BE2C (cell line): ENCODE measurements around the gene PRKCH.

Experiments
- DNase-seq: peaks from one replicate; pipeline ENCODE4 v3.0.0-alpha.2; 2020
- H3K27me3 ChIP-seq: fragments of 250-450 bp; sonication (Bioruptor Pico); 2 replicates; pipeline ENCODE4 v1.5.1; 2020; ENCODE audit warnings: mild to moderate bottlenecking
- H3K36me3 ChIP-seq: fragments of 250-450 bp; sonication (Bioruptor Pico); 2 replicates; pipeline ENCODE4 v1.5.1; 2020; ENCODE audit warnings: mild to moderate bottlenecking
- H3K4me1 ChIP-seq: fragments of 250-450 bp; sonication (Bioruptor Pico); 2 replicates; pipeline ENCODE4 v1.5.1; 2020
- H3K4me3 ChIP-seq: 2 replicates; pipeline ENCODE4 v1.5.1; 2011; ENCODE audit warnings: low read depth, low read length
- H3K9me3 ChIP-seq: fragments of 250-450 bp; sonication (Bioruptor Pico); 2 replicates; pipeline ENCODE4 v1.5.1; 2020
- CTCF ChIP-seq: IDR thresholded peaks from 2 replicates; pipeline ENCODE4 v1.5.1; 2012; ENCODE audit warnings: mild to moderate bottlenecking, low read depth, low read length

PRKCH gene

GRCh38 chr14:61498811-61499210 is 177.4 kb downstream of the PRKCH start:
- H3K9me3 ChIP-seq, result no peaks in the 10 kb centered on the region
- no peaks in the 10 kb centered on the region for H3K36me3 ChIP-seq
- no peaks in the 10 kb centered on the region for H3K4me1 ChIP-seq
- no peak for DNase-seq
- no peak for TF ChIP-seq CTCF
- H3K27me3 ChIP-seq, result no peaks in the 10 kb centered on the region
- H3K4me3 ChIP-seq, result no peak overlapping the region

- Histone ChIP-seq H3K4me1 (no peaks in the 10 kb centered on the region), H3K27me3 (no peaks in the 10 kb centered on the region), H3K9me3 (no peaks in the 10 kb centered on the region), H3K36me3 (no peaks in the 10 kb centered on the region), H3K4me3 (no peak overlapping the region)
- no peak for TF ChIP-seq CTCF
- no peak for DNase-seq
These were observed 178.6 kb downstream of the PRKCH start for GRCh38 chr14:61499991-61500390.

- Histone ChIP-seq H3K4me1 (no peaks in the 10 kb centered on the region), H3K4me3 (no peak overlapping the region), H3K36me3 (no peaks in the 10 kb centered on the region), H3K9me3 (no peaks in the 10 kb centered on the region), H3K27me3 (no peaks in the 10 kb centered on the region)
- TF ChIP-seq CTCF, result no peak
- no peak for DNase-seq
These were observed 180.5 kb downstream of the PRKCH start for GRCh38 chr14:61501714-61502458.

- H3K9me3 ChIP-seq, result no peaks in the 10 kb centered on the region
- no peaks in the 10 kb centered on the region for H3K27me3 ChIP-seq
- H3K36me3 ChIP-seq, result no peaks in the 10 kb centered on the region
- no peak for TF ChIP-seq CTCF
- no peak for DNase-seq
- H3K4me1 ChIP-seq, result no peaks in the 10 kb centered on the region
- no peak overlapping the region for H3K4me3 ChIP-seq
These were observed 181.2 kb downstream of the PRKCH start for GRCh38 chr14:61502459-61503093.

GRCh38 chr14:61503167-61503801 is 181.9 kb downstream of the PRKCH start:
- TF ChIP-seq CTCF, result no peak
- no peak for DNase-seq
- Histone ChIP-seq H3K36me3 (no peaks in the 10 kb centered on the region), H3K27me3 (no peaks in the 10 kb centered on the region), H3K9me3 (no peaks in the 10 kb centered on the region), H3K4me1 (peaks cover 3% of the 10 kb centered on the region), H3K4me3 (no peak overlapping the region)

GRCh38 chr14:61504901-61505300 is 183.5 kb downstream of the PRKCH start:
- H3K9me3 ChIP-seq, result no peaks in the 10 kb centered on the region
- no peak overlapping the region for H3K4me3 ChIP-seq
- TF ChIP-seq CTCF, result no peak
- peaks cover 13% of the 10 kb centered on the region for H3K4me1 ChIP-seq
- H3K27me3 ChIP-seq, result no peaks in the 10 kb centered on the region
- no peak for DNase-seq
- no peaks in the 10 kb centered on the region for H3K36me3 ChIP-seq
